PFSK-1 (cell line): ENCODE data around the gene DIAPH3.

Source experiments
- FOXP2 ChIP-seq: optimal IDR thresholded peaks from 2 replicates; pipeline ENCODE3; 2011; ENCODE audit warnings: borderline replicate concordance, control low read depth, inconsistent platforms; ENCODE audit not compliant: insufficient read depth; ENCODE audit errors: extremely low read length, extremely low read depth
- POLR2AphosphoS5 ChIP-seq: IDR thresholded peaks from 2 replicates; pipeline ENCODE4 v1.6.1; 2012; ENCODE audit warnings: low read depth, mild to moderate bottlenecking, control low read depth, low read length, moderate library complexity
- REST ChIP-seq, 2 experiments: IDR thresholded peaks; 2 replicates each; pipeline versions ENCODE4 v1.6.1 to v1.8.0; 2011 to 2012; ENCODE audit warnings: low read depth in 2 of 2, low read length in 2 of 2, control low read depth in 1 of 2, inconsistent platforms in 1 of 2, mild to moderate bottlenecking in 1 of 2, moderate library complexity in 1 of 2; ENCODE audit not compliant: insufficient read depth in 1 of 2
- SIN3A ChIP-seq: IDR thresholded peaks from 2 replicates; pipeline ENCODE4 v1.6.1; 2012; ENCODE audit warnings: mild to moderate bottlenecking, low read length, moderate library complexity, borderline replicate concordance; ENCODE audit not compliant: insufficient read depth
- TAF1 ChIP-seq: IDR thresholded peaks from 2 replicates; pipeline ENCODE4 v1.6.1; 2012; ENCODE audit warnings: low read length, control low read depth, borderline replicate concordance; ENCODE audit not compliant: insufficient read depth

The DIAPH3 gene

DNA sequence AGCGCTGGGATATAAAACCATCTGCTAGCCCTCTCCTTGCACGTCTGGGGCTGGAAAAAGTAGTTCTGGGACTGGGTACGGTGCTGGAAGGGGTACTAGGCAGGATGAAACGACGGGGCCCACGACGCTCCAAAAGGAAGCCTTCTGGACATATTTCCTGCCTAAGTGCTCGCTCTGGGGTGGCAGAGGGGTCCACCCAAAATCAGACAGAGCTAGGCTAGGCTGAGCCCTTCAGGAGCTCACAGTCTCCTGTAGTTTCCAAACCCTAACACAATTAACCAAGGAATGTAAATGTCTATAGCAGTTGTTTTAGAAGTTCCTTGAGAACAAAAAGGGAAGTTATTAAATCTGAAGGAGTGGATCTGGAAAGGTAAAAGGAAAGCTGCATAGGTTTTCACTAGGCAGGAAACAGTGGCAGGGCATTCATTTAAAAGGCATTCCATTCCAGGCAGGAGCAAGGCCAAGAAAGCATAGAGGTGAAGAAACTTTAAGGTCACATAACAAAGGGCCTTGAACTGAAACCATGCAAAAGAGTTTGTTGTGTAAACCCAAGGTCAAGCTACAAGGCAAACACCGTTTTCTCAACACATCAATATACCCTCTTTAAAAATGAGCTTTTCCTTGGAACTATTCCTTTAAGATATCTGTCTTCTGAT lies 634 bp upstream of the DIAPH3 start:
- TF ChIP-seq REST (IDR thresholded peaks at IDR 0.05; ENCODE audit: insufficient read depth in 1 of 2, low read depth in 2 of 2, low read length in 2 of 2) (no peak), POLR2AphosphoS5 (no peak), FOXP2 (no peak), SIN3A (no peak), TAF1 (no peak)

DNA sequence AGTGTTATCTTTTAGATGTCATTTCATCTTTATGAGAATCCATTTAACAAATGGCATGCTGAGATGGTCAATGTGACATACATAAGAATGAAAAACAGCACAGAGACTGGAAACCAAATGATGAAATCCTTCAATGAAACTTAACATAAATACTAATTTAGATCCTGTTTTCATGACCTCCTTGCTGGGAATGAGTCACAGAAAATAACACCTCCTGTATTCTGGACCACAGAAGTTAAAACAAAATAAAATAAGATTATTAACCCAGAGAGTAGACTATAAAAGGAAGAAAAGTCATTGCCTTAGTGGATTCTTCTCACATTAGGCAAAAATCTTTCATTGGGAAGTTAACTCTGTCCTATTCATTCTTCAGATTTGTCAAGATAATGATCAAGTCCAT lies 1.6 kb downstream of the DIAPH3 start:
- TF ChIP-seq SIN3A (no peak), FOXP2 (no peak), POLR2AphosphoS5 (no peak), TAF1 (no peak), REST (IDR thresholded peaks at IDR 0.05; ENCODE audit: insufficient read depth in 1 of 2, low read depth in 2 of 2, low read length in 2 of 2) (no peak)

GRCh38 chr13:60158321-60158801 lies 5.4 kb downstream of the DIAPH3 start:
- TF ChIP-seq REST (IDR thresholded peaks at IDR 0.05; ENCODE audit: insufficient read depth in 1 of 2, low read depth in 2 of 2, low read length in 2 of 2) (no peak), SIN3A (no peak), POLR2AphosphoS5 (no peak), FOXP2 (no peak), TAF1 (no peak)

DNA sequence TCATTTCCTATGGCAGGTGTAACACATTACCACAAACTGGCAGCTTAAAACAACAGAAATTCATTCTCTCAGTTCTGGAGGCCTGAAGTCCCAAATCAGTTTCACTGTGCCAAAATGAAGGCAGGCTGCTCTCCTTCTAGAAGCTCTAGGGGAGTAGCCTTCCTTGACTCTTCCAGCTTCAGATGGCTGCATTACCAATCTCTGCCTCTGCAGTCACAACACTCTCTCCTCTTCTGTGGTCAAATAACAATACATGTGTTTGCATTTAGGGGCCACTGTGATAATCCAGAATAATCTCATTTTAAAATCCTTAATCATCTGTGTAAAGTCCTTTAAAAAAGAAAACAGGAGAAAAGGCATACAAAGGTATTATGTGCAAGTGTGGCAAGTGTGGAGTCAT lies 7.8 kb downstream of the DIAPH3 start:
- TF ChIP-seq POLR2AphosphoS5 (no peak), TAF1 (no peak), FOXP2 (no peak), SIN3A (no peak), REST (IDR thresholded peaks at IDR 0.05; ENCODE audit: insufficient read depth in 1 of 2, low read depth in 2 of 2, low read length in 2 of 2) (no peak)
